ENCODE data around the gene IREB2.

- TF ChIP-seq CTCF (IDR thresholded peaks at IDR 0.05) (no peak), ZNF416 (CRISPR knock-in tag; IDR thresholded peaks at IDR 0.05) (no peak), NFYB (CRISPR knock-in tag; conservative IDR thresholded peaks at IDR 0.05; ENCODE audit: low read depth) (no peak), CREB1 (CRISPR knock-in tag; IDR thresholded peaks at IDR 0.05) (no peak), FOXJ3 (CRISPR knock-in tag; IDR thresholded peaks at IDR 0.05; ENCODE audit: borderline replicate concordance) (no peak), JUN (CRISPR knock-in tag; IDR thresholded peaks at IDR 0.05) (no peak), SP1 (CRISPR knock-in tag; conservative IDR thresholded peaks at IDR 0.05) (no peak), NR3C1 (CRISPR knock-in tag; conservative IDR thresholded peaks at IDR 0.05; ENCODE audit: low read depth) (no peak), ESRRA (CRISPR knock-in tag; IDR thresholded peaks at IDR 0.05; ENCODE audit: borderline replicate concordance) (no peak)
These were observed 19.3 kb upstream of the IREB2 start for GRCh38 chr15:78418686-78419085.

Data from WTC11 (cell line).